ENCODE measurements around the gene ZFYVE28. TPM values are rescaled to one million over a fixed set of nuclear protein-coding genes. Genes with fewer than 3 reads are reported as not detected.

The ZFYVE28 gene
- total RNA-seq, 3 donors from 2014 or later (not counting 1 experiment from before 2014, with no cell fraction given) = 85.4 to 107 (median 104) TPM

DNA sequence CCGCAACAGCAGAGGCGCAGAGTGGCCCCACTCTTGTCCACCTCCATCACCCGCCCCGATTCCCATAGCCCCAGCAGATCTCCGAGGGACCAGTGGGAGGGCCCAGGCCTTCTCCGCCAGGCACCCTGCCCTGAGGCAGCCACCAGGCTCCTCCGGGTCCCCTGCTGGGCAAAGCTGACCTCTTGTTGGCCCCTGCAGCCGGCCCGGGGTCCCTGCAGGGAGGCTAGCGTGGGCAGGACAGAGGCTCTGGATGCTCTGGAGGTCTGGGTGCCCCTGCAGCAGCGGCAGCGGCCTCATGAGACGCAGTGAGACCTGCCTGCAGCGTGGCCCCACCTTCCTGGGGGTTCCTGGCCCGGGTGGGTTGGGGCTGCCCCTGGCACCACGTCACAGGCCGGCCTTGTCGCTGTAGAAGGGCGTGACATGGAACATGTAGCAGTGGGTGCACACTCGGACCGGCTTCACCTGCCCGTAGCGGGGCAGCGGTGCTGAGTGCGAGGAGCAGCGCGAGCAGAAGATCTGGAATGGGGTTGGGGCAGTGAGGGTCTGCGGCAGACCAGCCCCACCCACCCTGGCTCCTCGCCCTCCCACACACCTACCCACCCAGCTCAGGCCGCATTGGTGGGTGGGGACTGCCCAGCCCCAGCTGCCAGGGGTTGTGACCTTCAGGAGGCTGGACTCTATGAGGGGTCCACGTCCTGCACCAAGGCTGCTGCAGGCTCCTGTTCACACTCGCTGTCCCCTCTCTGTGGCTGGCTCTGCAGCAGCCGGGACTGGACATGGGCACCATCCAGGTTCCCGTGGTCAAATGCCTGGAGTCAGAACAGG, 147.9 kb downstream of the ZFYVE28 start:
- 92% methylated on average over 34 of the region's 34 CpGs for WGBS (ENCODE audit: insufficient coverage)
- TF ChIP-seq, protein P1, sequence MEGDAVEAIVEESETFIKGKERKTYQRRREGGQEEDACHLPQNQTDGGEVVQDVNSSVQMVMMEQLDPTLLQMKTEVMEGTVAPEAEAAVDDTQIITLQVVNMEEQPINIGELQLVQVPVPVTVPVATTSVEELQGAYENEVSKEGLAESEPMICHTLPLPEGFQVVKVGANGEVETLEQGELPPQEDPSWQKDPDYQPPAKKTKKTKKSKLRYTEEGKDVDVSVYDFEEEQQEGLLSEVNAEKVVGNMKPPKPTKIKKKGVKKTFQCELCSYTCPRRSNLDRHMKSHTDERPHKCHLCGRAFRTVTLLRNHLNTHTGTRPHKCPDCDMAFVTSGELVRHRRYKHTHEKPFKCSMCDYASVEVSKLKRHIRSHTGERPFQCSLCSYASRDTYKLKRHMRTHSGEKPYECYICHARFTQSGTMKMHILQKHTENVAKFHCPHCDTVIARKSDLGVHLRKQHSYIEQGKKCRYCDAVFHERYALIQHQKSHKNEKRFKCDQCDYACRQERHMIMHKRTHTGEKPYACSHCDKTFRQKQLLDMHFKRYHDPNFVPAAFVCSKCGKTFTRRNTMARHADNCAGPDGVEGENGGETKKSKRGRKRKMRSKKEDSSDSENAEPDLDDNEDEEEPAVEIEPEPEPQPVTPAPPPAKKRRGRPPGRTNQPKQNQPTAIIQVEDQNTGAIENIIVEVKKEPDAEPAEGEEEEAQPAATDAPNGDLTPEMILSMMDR (IDR thresholded peaks at IDR 0.05) = no peak
- Histone ChIP-seq H3K9me3 (ENCODE audit: control insufficient read depth, insufficient read depth, low read length) (no peaks in the 10 kb centered on the region), H3K27ac (ENCODE audit: low read length) (no peak overlapping the region), H3K4me3 (ENCODE audit: low read length) (no peak overlapping the region), H3K27me3 (ENCODE audit: control insufficient read depth, insufficient read depth, low read length) (no peaks in the 10 kb centered on the region), H3K4me1 (ENCODE audit: control insufficient read depth, insufficient read depth, low read length) (peaks cover 15% of the 10 kb centered on the region), H3K36me3 (ENCODE audit: control insufficient read depth, insufficient read depth, low read length) (no peaks in the 10 kb centered on the region)
- Mint-ChIP-seq H3K4me1 (peaks cover 4 to 19% of the 10 kb centered on the region in 2 donors), H3K4me3 (no peak overlapping the region), H3K9me3 (no peaks in the 10 kb centered on the region), H3K27ac (no peak overlapping the region), H3K36me3 (no peaks in the 10 kb centered on the region), H3K27me3 (ENCODE audit: low read depth in 2 of 2) (no peaks in the 10 kb centered on the region)
- intact Hi-C loops (cut with micrococcal nuclease) = no loop called here
- DNase-seq (no peak), ATAC-seq (no peak)

GRCh38 chr4:2269618-2270163, 148.8 kb downstream of the ZFYVE28 start:
- Histone ChIP-seq H3K27ac (ENCODE audit: low read length) (no peak overlapping the region), H3K27me3 (ENCODE audit: control insufficient read depth, insufficient read depth, low read length) (no peaks in the 10 kb centered on the region), H3K9me3 (ENCODE audit: control insufficient read depth, insufficient read depth, low read length) (no peaks in the 10 kb centered on the region), H3K36me3 (ENCODE audit: control insufficient read depth, insufficient read depth, low read length) (no peaks in the 10 kb centered on the region), H3K4me1 (ENCODE audit: control insufficient read depth, insufficient read depth, low read length) (peaks cover 15% of the 10 kb centered on the region), H3K4me3 (ENCODE audit: low read length) (no peak overlapping the region)
- Mint-ChIP-seq H3K36me3 (no peaks in the 10 kb centered on the region), H3K27me3 (ENCODE audit: low read depth in 2 of 2) (no peaks in the 10 kb centered on the region), H3K4me1 (peaks cover 4 to 19% of the 10 kb centered on the region in 2 donors), H3K4me3 (no peak overlapping the region), H3K9me3 (no peaks in the 10 kb centered on the region), H3K27ac (no peak overlapping the region)
- TF ChIP-seq, protein P1 (IDR thresholded peaks at IDR 0.05) = no peak
- intact Hi-C loops (cut with micrococcal nuclease) = no loop called here
- 86% methylated on average over 10 of the region's 12 CpGs for WGBS (ENCODE audit: insufficient coverage)
- DNase-seq (no peak), ATAC-seq (no peak)

- Histone ChIP-seq H3K27ac (ENCODE audit: low read length) (no peak overlapping the region), H3K36me3 (ENCODE audit: control insufficient read depth, insufficient read depth, low read length) (no peaks in the 10 kb centered on the region), H3K27me3 (ENCODE audit: control insufficient read depth, insufficient read depth, low read length) (no peaks in the 10 kb centered on the region), H3K4me1 (ENCODE audit: control insufficient read depth, insufficient read depth, low read length) (peaks cover 15% of the 10 kb centered on the region), H3K4me3 (ENCODE audit: low read length) (no peak overlapping the region), H3K9me3 (ENCODE audit: control insufficient read depth, insufficient read depth, low read length) (no peaks in the 10 kb centered on the region)
- Mint-ChIP-seq H3K9me3 (no peaks in the 10 kb centered on the region), H3K4me3 (no peak overlapping the region), H3K36me3 (no peaks in the 10 kb centered on the region), H3K4me1 (peaks cover 4 to 18% of the 10 kb centered on the region in 2 donors), H3K27ac (no peak overlapping the region), H3K27me3 (ENCODE audit: low read depth in 2 of 2) (no peaks in the 10 kb centered on the region)
- WGBS (ENCODE audit: insufficient coverage) = 88% methylated on average over 6 of the region's 6 CpGs
- DNase-seq = no peak
- intact Hi-C loops (cut with micrococcal nuclease) = no loop called here
- ATAC-seq = no peak
- TF ChIP-seq, protein P1 (IDR thresholded peaks at IDR 0.05) = no peak
These were observed 149.3 kb downstream of the ZFYVE28 start for GRCh38 chr4:2269206-2269531.

Data from natural killer cell (primary cell).